ENCODE measurements around the gene UMAD1. TPM values are rescaled to one million over a fixed set of nuclear protein-coding genes. Genes with fewer than 3 reads are reported as not detected.

The UMAD1 gene
- polyA plus RNA-seq, 3 donors = 6.2 to 22.7 (median 18.6) TPM

DNA sequence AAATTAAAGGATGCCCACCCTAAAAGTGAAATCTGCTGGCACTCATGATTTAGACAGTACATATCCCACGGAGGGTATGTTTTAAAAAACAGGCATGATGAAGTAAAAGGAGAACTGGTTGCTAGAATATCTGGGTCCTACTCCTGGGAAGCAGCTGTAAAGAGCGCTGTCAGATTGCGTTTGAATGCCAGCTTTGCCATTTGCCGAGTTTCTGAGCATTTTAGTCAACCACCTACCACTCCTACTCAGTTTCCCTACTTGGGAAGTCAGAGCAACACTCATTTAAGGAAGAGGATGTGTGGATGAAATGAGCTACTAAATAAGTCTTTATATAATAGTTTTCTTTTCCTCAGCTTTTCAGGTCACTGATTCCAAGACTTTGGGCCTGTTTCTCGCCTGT, 1.1 kb upstream of the UMAD1 start:
- Histone ChIP-seq H3K27ac (ENCODE audit: low read depth in 1 of 2, low read length in 2 of 2) (peak overlapping the region in 1 of 2 donors; percentile 90), H3K9me3 (replicated peaks in 1 of 2; ENCODE audit: control insufficient read depth in 1 of 2, insufficient read depth in 1 of 2, low read length in 2 of 2) (no peaks in the 10 kb centered on the region), H3K9ac (ENCODE audit: insufficient read depth, low read length, poor library complexity, severe bottlenecking) (peak overlapping the region; percentile 78), H3K4me1 (ENCODE audit: control insufficient read depth in 1 of 2, insufficient read depth in 2 of 2, low read length in 2 of 2) (peaks cover 17 to 20% of the 10 kb centered on the region in 2 donors), H3K79me2 (ENCODE audit: insufficient read depth, low read length) (peaks cover 34% of the 10 kb centered on the region), H3K4me3 (replicated peaks in 1 of 3; ENCODE audit: low read depth in 2 of 3, low read length in 3 of 3) (peak overlapping the region in 2 of 3 experiments; percentile 78 to 92), H4K20me1 (ENCODE audit: insufficient read depth, low read length) (no peaks in the 10 kb centered on the region), H3K27me3 (ENCODE audit: control insufficient read depth in 2 of 2, insufficient read depth in 2 of 2, low read length in 2 of 2) (no peaks in the 10 kb centered on the region), H3K4me2 (replicated peaks; ENCODE audit: extremely low read depth, low read length, poor library complexity, severe bottlenecking) (peak overlapping the region; percentile 88), H2AFZ (ENCODE audit: insufficient read depth, low read depth, low read length, poor library complexity, severe bottlenecking) (peak overlapping the region; percentile 97), H3K36me3 (replicated peaks in 1 of 2; ENCODE audit: control insufficient read depth in 1 of 2, insufficient read depth in 2 of 2, low read length in 2 of 2) (peaks cover 8 to 16% of the 10 kb centered on the region in 2 donors)
- no CpG with 5 or more reads among the region's 5 CpGs for WGBS (ENCODE audit: insufficient coverage)
- H3K9me3 Mint-ChIP-seq = peaks cover 0 to 5% (median 0%) of the 10 kb centered on the region in 7 donors
- intact Hi-C loops (cut with micrococcal nuclease) = no loop called here
- TF ChIP-seq CTCF (IDR thresholded peaks at IDR 0.05) = no peak
- no peak for DNase-seq
- peaks cover 9 to 18% of the 10 kb centered on the region in 2 donors for H3K36me3 Mint-ChIP-seq
- H3K27ac Mint-ChIP-seq = peak overlapping the region; percentile 38 to 98 (median 97)
- H3K4me3 Mint-ChIP-seq = peak overlapping the region; percentile 94 to 98
- H3K4me1 Mint-ChIP-seq = peaks cover 24% of the 10 kb centered on the region
- peaks cover 0 to 2% (median 0%) of the 10 kb centered on the region in 3 donors for H3K27me3 Mint-ChIP-seq (ENCODE audit: low read depth in 3 of 3)

DNA sequence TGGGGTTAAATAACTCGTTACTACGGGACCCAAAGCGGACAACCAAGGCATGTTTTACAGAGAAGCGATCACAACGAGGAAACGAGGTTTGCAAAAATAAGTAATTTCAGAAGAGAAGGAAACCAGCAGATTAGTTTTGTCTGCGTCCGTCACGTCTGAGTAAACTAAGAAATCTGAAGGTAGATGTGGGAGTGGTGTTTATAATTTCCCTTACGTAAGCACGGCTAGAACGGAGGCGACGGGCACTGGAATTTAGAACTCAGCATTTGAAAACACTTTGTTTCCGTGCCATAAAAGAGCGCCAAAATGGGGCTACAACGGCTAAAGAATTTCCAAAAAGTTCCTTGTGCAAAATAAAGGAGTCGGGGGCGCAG, 718 bp upstream of the UMAD1 start:
- H3K79me2 ChIP-seq (ENCODE audit: insufficient read depth, low read length) = peaks cover 34% of the 10 kb centered on the region
- H3K4me2 ChIP-seq (replicated peaks; ENCODE audit: extremely low read depth, low read length, poor library complexity, severe bottlenecking) = peak overlapping the region; percentile 88
- peaks cover 11 to 20% of the 10 kb centered on the region in 2 donors for H3K36me3 Mint-ChIP-seq
- H3K4me1 ChIP-seq (ENCODE audit: control insufficient read depth in 1 of 2, insufficient read depth in 2 of 2, low read length in 2 of 2) = peaks cover 17 to 20% of the 10 kb centered on the region in 2 donors
- peak overlapping the region; percentile 70 to 90 for H3K27ac ChIP-seq (ENCODE audit: low read depth in 1 of 2, low read length in 2 of 2)
- H3K27me3 Mint-ChIP-seq (ENCODE audit: low read depth in 3 of 3) = peaks cover 0 to 2% (median 0%) of the 10 kb centered on the region in 3 donors
- no peaks in the 10 kb centered on the region for H3K9me3 ChIP-seq (replicated peaks in 1 of 2; ENCODE audit: control insufficient read depth in 1 of 2, insufficient read depth in 1 of 2, low read length in 2 of 2)
- peak overlapping the region; percentile 94 to 98 for H3K4me3 Mint-ChIP-seq
- peaks cover 24% of the 10 kb centered on the region for H3K4me1 Mint-ChIP-seq
- peak overlapping the region; percentile 74 to 92 (median 78) for H3K4me3 ChIP-seq (replicated peaks in 1 of 3; ENCODE audit: low read depth in 2 of 3, low read length in 3 of 3)
- H4K20me1 ChIP-seq (ENCODE audit: insufficient read depth, low read length) = no peaks in the 10 kb centered on the region
- H3K9ac ChIP-seq (ENCODE audit: insufficient read depth, low read length, poor library complexity, severe bottlenecking) = peak overlapping the region; percentile 78
- peak in 1 of 3 donors; percentile 6 for DNase-seq
- intact Hi-C loops (cut with micrococcal nuclease) = loop anchor here (2.0 to 10.0 kb wide), 2 partner anchors 75 to 329 kb away; partner anchors contain the start of genes GLCCI1 (in 2 of the 2) and MIOS (in 2 of the 2)
- peaks cover 0 to 5% (median 0%) of the 10 kb centered on the region in 7 donors for H3K9me3 Mint-ChIP-seq
- peak overlapping the region; percentile 97 for H2AFZ ChIP-seq (ENCODE audit: insufficient read depth, low read depth, low read length, poor library complexity, severe bottlenecking)
- WGBS (ENCODE audit: insufficient coverage) = 0% methylated on average over 16 of the region's 19 CpGs
- peaks cover 8 to 16% of the 10 kb centered on the region in 2 donors for H3K36me3 ChIP-seq (replicated peaks in 1 of 2; ENCODE audit: control insufficient read depth in 1 of 2, insufficient read depth in 2 of 2, low read length in 2 of 2)
- H3K27ac Mint-ChIP-seq = peak overlapping the region; percentile 94 to 98 (median 97)
- TF ChIP-seq CTCF (IDR thresholded peaks at IDR 0.05) = no peak
- H3K27me3 ChIP-seq (ENCODE audit: control insufficient read depth in 2 of 2, insufficient read depth in 2 of 2, low read length in 2 of 2) = no peaks in the 10 kb centered on the region

Data from CD14-positive monocyte (primary cell).